Suppressor macrophage treated with lipopolysaccharide for 1 hour (primary cell): ENCODE data around the gene GIGYF1.

Source experiments
- DNase-seq, 3 donors: peaks; one replicate each; pipeline ENCODE4 v3.0.0-alpha.2; 2020 to 2022

The GIGYF1 gene

GRCh38 chr7:100683659-100684533 is 10.2 kb downstream of the GIGYF1 start:
- no peak for DNase-seq

GRCh38 chr7:100682991-100683658 is 10.9 kb downstream of the GIGYF1 start:
- DNase-seq, result no peak

- DNase-seq, result no peak
These were observed 11.8 kb downstream of the GIGYF1 start for GRCh38 chr7:100682228-100682741.

GRCh38 chr7:100681491-100682227 is 12.4 kb downstream of the GIGYF1 start:
- DNase-seq, result no peak

- DNase-seq, result no peak
These were observed 13.3 kb downstream of the GIGYF1 start for GRCh38 chr7:100680576-100681271.

GRCh38 chr7:100679927-100680575 is 14.0 kb downstream of the GIGYF1 start:
- DNase-seq, result peak; percentile 33 to 67 (median 52)

GRCh38 chr7:100679129-100679926 is 14.7 kb downstream of the GIGYF1 start:
- no peak for DNase-seq

GRCh38 chr7:100678291-100678984 is 15.6 kb downstream of the GIGYF1 start:
- DNase-seq, result no peak

GRCh38 chr7:100677308-100678267 is 16.5 kb downstream of the GIGYF1 start:
- no peak for DNase-seq

GRCh38 chr7:100676501-100677306 is 17.3 kb downstream of the GIGYF1 start:
- no peak for DNase-seq

- DNase-seq, result peak; percentile 80 to 85 (median 81)
These were observed 18.3 kb downstream of the GIGYF1 start for GRCh38 chr7:100675581-100676350.

- DNase-seq, result peak in 2 of 3 donors; percentile 26 to 53
These were observed 19.0 kb downstream of the GIGYF1 start for GRCh38 chr7:100675105-100675451.

GRCh38 chr7:100674411-100675104 is 19.5 kb downstream of the GIGYF1 start:
- DNase-seq, result peak; percentile 35 to 64 (median 47)

GRCh38 chr7:100673942-100674410 is 20.1 kb downstream of the GIGYF1 start:
- peak; percentile 39 to 63 (median 62) for DNase-seq

- DNase-seq, result peak; percentile 99
These were observed 20.6 kb downstream of the GIGYF1 start, which contains the start of gene GNB2 for GRCh38 chr7:100673302-100673941. TSS of gene GNB2 (plus strand) at chr7:100673740. CDS start at chr7:100676266, 2,526 bp downstream.
